ENCODE results near the gene PCDHGB7.
"Not testable (repeated sequence)": the region's sequence is repeated elsewhere in the genome, so short reads cannot be mapped to it uniquely, and the experiment has no call there.

PCDHGB7 gene

GRCh38 chr5:141430332-141431113, 13.0 kb downstream of the PCDHGB7 start, which contains the start of gene PCDHGA12:
PCDHGA12 (plus strand) TSS chr5:141430507; CDS start chr5:141430760, 253 bp downstream.
- DNase-seq, result no peak

GRCh38 chr5:141431286-141431685, 13.8 kb downstream of the PCDHGB7 start:
- DNase-seq, result no peak

GRCh38 chr5:141432308-141432707, 14.8 kb downstream of the PCDHGB7 start:
- not testable (repeated sequence) for DNase-seq

GRCh38 chr5:141432726-141433125, 15.2 kb downstream of the PCDHGB7 start:
- DNase-seq, result not testable (repeated sequence)

DNA sequence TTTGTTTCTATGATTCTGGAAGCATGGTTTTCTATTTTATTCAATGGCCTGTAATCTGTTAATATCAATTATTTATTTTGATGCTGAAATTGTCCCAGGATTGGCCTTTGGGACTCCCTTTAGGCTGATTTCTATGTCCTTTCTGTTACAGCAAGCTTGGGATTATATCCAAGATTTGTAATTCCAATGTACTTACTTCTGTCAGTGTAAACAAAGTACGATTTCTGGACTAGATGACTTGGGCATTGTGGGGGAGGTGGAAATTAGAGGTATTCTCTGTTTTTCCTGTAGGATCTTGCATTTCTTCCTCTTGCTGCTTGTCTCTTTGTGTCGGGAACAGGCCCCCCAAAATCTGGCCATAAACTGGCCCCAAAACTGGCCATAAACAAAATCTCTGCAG, 16.5 kb downstream of the PCDHGB7 start:
- DNase-seq, result no peak

DNA sequence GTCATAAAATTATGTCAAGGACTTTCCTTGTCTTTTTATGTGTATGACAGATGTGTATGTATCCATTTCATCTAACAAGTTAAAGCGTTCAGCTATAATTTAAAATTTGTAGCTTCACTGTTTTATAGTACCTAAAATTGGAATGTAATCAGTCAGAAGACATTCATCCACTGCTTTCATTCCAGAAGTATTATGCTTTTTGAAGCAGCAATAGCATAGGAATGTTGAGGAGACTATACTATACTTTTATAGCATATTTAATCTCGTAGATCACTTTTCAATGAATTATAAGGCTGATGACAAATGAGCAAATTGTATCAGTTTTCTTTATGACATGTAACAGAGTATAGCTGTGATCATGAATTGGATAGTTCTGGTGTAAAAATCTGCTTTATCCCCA, 19.7 kb downstream of the PCDHGB7 start:
- DNase-seq, result no peak

GRCh38 chr5:141439411-141440141, 22.1 kb downstream of the PCDHGB7 start:
- DNase-seq, result no peak

GRCh38 chr5:141440341-141440740, 22.9 kb downstream of the PCDHGB7 start:
- no peak for DNase-seq

GRCh38 chr5:141441571-141442170, 24.2 kb downstream of the PCDHGB7 start:
- no peak for DNase-seq

DNA sequence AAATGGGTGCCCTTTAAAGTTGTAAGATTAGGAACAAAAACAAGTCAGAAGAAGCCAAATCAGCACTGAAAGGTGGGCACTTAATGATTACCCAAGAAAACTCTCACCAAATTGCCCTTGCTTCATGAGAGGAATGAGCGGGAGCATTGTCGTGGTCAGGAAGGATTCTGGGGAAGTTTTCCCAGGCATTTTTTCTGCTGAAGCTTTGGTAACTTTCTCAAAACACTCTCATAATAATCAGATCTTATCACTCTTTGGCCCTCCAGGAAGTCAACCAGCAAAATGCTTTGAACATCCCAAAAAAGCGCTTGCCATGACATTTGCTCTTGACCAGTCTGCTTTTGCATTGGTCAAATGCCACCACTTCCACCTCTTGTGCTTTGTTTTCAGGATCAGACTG, 47.9 kb downstream of the PCDHGB7 start:
- DNase-seq, result no peak

All from NCI-H2029 treated with DMSO at 0.1 percent for 48 hours (cell line).